Heart left ventricle (tissue), 16 donors: Measurements from ENCODE around the gene DNAAF9. TPM values are rescaled to one million over a fixed set of nuclear protein-coding genes. Genes with fewer than 3 reads are reported as not detected.

Source experiments
- ATAC-seq, 4 donors: fragments of 200-7000 bp; cut with Tn5 transposase; one replicate each; pipeline ENCODE4 v1.9.1; 2020 to 2022; ENCODE audit warnings: moderate library complexity in 4 of 4, mild to moderate bottlenecking in 3 of 4, moderate number of reproducible peaks in 1 of 4
- DNase-seq, 5 donors: peaks; one replicate each; pipeline ENCODE4 v3.0.0-alpha.2; 2020
- H3K27ac ChIP-seq, 12 donors: fragments of 200-600 bp; sonication (generic) in 4 of 12; one replicate each; pipeline versions ENCODE4 v1.5.0 to v1.8.0; 2016 to 2022; ENCODE audit warnings: mild to moderate bottlenecking in 2 of 12
- H3K27me3 ChIP-seq, 9 donors: fragments of 200-600 bp; sonication (generic) in 2 of 9; one replicate each; pipeline versions ENCODE4 v1.5.1 to v1.8.0; 2016 to 2022; ENCODE audit warnings: mild to moderate bottlenecking in 3 of 9
- H3K36me3 ChIP-seq, 9 donors: fragments of 200-600 bp; sonication (generic) in 2 of 9; one replicate each; pipeline versions ENCODE4 v1.5.0 to v1.8.0; 2018 to 2022; ENCODE audit warnings: mild to moderate bottlenecking in 2 of 9
- H3K4me1 ChIP-seq, 12 donors: fragments of 200-600 bp; sonication (generic) in 4 of 12; one replicate each; pipeline versions ENCODE4 v1.5.0 to v1.8.0; 2016 to 2022; ENCODE audit warnings: mild to moderate bottlenecking in 3 of 12
- H3K4me3 ChIP-seq, 12 donors: fragments of 200-600 bp; sonication (generic) in 4 of 12; one replicate each; pipeline versions ENCODE4 v1.5.0 to v1.8.0; 2017 to 2022; ENCODE audit warnings: mild to moderate bottlenecking in 9 of 12, moderate library complexity in 4 of 12
- H3K9me3 ChIP-seq, 12 donors: fragments of 200-600 bp; sonication (generic) in 4 of 12; one replicate each; pipeline versions ENCODE4 v1.5.0 to v1.8.0; 2016 to 2022; ENCODE audit warnings: mild to moderate bottlenecking in 1 of 12
- CTCF ChIP-seq, 12 donors: fragments of 200-600 bp; sonication (generic) in 4 of 12; IDR thresholded peaks; one replicate each; pipeline versions ENCODE4 v1.5.0 to v1.8.0; 2018 to 2022; ENCODE audit warnings: antibody characterized with exemption in 12 of 12, mild to moderate bottlenecking in 5 of 12
- POLR2A ChIP-seq, 2 donors: fragments of 450-650 bp; IDR thresholded peaks; one replicate each; pipeline ENCODE4 v1.6.1; 2017; ENCODE audit warnings: antibody characterized with exemption in 2 of 2, mild to moderate bottlenecking in 2 of 2, moderate library complexity in 2 of 2
- WGBS, 4 donors: extraction: QIAGEN DNeasy Blood & Tissue Kit in 2 of 4; methylation state at CpG; one replicate each; pipeline versions ENCODE4 v1.1.5 to v1.1.7; 2013 to 2018; 5-methylcytosine and 5-hydroxymethylcytosine counted together
- intact Hi-C, 10 donors: fragments of 100-400 bp; cut with DNase I; formaldehyde crosslinking; loops; one replicate each; pipeline versions ENCODE4 v1.11.1 to v1.14.2; 2022
- polyA plus RNA-seq, 2 donors: library from polyadenylated mRNA; stranded (reverse); fragments of 200-250 nt; gene quantifications; one replicate each; pipeline ENCODE4 v1.2.3, GENCODE V29; 2013
- total RNA-seq, 9 donors: library from RNA; depleted of rRNA in 2 of 9; stranded (reverse); fragments of >200 nt in 2 of 9; fragmentation: NEBNext Ultra II Directional in 3 of 9; extraction: Animal tissue kit (Norgen Biotek cat#: 25700) in 3 of 9; gene quantifications; one replicate each; pipeline versions ENCODE4 v1.1.0 to v1.2.4, GENCODE V29; 2016 to 2023
- donor health status: ischemic (EF 13 %, LVEDD 7.1; RV severe dilation, severe dysfunction).
- donor health status: healthy with polysubstance abuse.
- donor health status: DM: no; HTN: yes; CAD: no.
- donor health status: DM: no; HTN: no; CAD: no.
- donor health status: ischemic (EF 25% LVEDD 6.9; RV normal size, moderate dysfunction).
- donor health status: ischemic (EF 25% LVEDD 5.7; RV mildly dilated, moderate dysfunction).
- donor health status: healthy.
- donor health status: DM: yes; HTN: yes; CAD: no.
- donor health status: ischemic (EF 35%, LVEDD 5.7; RV mildly dilated, moderate dysfunction).
- donor health status: nonischemic (EF 11% LVEDD 7.7; RV severe dilation, severe dysfunction).
- donor health status: DM: yes; HTN: yes; CAD: no.
- donor health status: PGD.
- donor health status: ischemic (EF 29% LVEDD 5.4; RV normal size, mild dysfunction).
- donor health status: nonischemic (EF 23%, LVEDD 6.1; RV moderate dilation, normal function).

DNAAF9 gene
- total and polyA plus RNA-seq, 11 donors, result 9.6 to 33.9 (median 21.8) TPM

DNA sequence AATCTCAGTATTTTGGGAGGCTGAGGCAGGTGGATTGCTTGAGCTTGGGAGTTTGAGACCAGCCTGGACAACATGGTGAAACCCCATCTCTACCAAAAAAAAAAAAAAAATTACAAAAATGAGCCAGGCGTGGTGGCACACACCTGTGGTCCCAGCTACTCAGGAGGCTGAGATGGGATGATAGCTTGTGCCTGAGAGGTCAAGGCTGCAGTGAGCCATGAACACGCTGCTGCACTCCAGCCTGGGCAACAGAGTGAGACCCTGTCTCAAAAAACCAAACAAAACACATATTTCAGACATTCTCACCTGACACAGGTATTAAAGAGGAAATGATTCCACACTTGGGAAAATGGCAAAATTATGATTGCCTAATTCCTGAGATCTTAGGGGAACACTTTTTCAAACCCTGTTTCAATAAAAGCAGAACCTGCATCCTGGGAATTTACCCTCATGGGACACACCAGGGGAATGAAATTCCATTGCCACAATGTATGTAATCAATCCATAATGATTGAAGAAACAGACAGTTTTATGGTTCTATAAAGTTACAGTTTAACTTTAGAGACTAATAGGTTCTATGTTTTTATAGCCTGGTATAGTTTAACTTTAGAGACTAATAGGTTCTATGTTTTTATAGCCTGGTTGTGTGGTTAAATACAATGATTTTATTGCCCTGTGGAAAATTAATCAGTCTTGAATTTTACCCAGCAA lies 29.6 kb upstream of the DNAAF9 start:
- Histone ChIP-seq H3K27me3 (no peaks in the 10 kb centered on the region), H3K36me3 (no peaks in the 10 kb centered on the region), H3K4me3 (no peak overlapping the region), H3K27ac (no peak overlapping the region), H3K4me1 (peaks cover 0 to 14% (median 0%) of the 10 kb centered on the region in 12 donors), H3K9me3 (no peaks in the 10 kb centered on the region)
- intact Hi-C loops, result no loop called here
- DNase-seq, result no peak
- no peak for TF ChIP-seq POLR2A (IDR thresholded peaks at IDR 0.05)
- no peak for TF ChIP-seq CTCF (IDR thresholded peaks at IDR 0.05)
- ATAC-seq, result no peak
- 63 to 92% (median 91%) methylated on average over 2 of the region's 2 CpGs for WGBS, 4 donors

DNA sequence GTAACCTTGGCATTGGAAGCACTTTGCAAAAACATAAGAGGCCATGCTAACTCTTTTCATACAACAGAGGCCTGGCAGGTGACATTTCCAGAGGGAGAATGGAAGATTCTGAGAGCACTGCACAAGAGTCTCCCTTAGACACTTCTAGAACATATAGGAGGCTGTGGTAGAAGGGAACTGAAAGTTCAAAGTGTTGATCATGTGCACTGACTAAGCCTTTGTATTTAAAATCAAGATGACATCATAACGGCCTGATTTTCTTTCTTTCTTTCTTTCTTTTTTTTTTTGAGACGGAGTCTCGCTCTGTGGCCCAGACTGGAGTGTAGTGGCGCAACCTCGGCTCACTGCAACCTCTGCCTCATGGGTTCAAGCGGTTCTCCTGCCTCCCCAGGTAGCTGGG lies 26.8 kb upstream of the DNAAF9 start:
- Histone ChIP-seq H3K9me3 (no peaks in the 10 kb centered on the region), H3K36me3 (no peaks in the 10 kb centered on the region), H3K27me3 (no peaks in the 10 kb centered on the region), H3K27ac (peak overlapping the region in 1 of 12 donors; percentile 62), H3K4me1 (peaks cover 0 to 29% (median 0%) of the 10 kb centered on the region in 12 donors), H3K4me3 (no peak overlapping the region)
- WGBS, 4 donors, result 84 to 89% (median 86%) methylated on average over 6 of the region's 6 CpGs
- intact Hi-C loops, result loop anchor here in 1 of 10 donors (1.0 kb wide), 1 partner anchor 8 kb away; no protein-coding TSS in a partner anchor
- ATAC-seq, result no peak
- no peak for TF ChIP-seq CTCF (IDR thresholded peaks at IDR 0.05)
- TF ChIP-seq POLR2A (IDR thresholded peaks at IDR 0.05), result no peak
- DNase-seq, result no peak

DNA sequence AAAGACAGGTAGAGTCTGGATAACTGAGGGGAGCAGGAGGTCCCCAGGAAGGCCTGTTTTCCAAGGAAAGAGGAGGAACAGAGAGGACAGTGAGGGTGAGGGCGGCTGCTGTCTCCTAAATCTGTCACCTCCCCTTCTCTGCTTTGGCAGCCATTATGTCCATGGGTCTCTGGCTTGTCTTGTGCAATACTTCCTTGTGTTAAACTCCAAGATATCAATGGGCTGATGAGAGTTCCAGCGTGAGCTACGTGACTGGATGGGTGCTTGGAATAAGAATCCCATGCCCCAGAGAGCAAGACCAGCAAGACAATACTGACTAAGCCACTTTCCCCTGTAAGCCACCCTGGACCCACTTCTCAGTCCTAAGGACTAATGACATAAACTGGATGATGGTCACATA lies 26.3 kb upstream of the DNAAF9 start:
- H3K27me3 ChIP-seq, result no peaks in the 10 kb centered on the region
- intact Hi-C loops, result loop anchor here in 1 of 10 donors (1.0 kb wide), 1 partner anchor 9 kb away; no protein-coding TSS in a partner anchor
- no peak for DNase-seq
- H3K9me3 ChIP-seq, result no peaks in the 10 kb centered on the region
- H3K27ac ChIP-seq, result peak overlapping the region in 1 of 12 donors; percentile 62
- peaks cover 0 to 29% (median 0%) of the 10 kb centered on the region in 12 donors for H3K4me1 ChIP-seq
- ATAC-seq, result no peak
- H3K36me3 ChIP-seq, result no peaks in the 10 kb centered on the region
- no peak for TF ChIP-seq POLR2A (IDR thresholded peaks at IDR 0.05)
- no peak for TF ChIP-seq CTCF (IDR thresholded peaks at IDR 0.05)
- no peak overlapping the region for H3K4me3 ChIP-seq
- WGBS, 4 donors, result 69 to 89% (median 84%) methylated on average over 3 of the region's 3 CpGs

- Histone ChIP-seq H3K36me3 (no peaks in the 10 kb centered on the region), H3K27ac (no peak overlapping the region), H3K27me3 (no peaks in the 10 kb centered on the region), H3K4me1 (peaks cover 0 to 29% (median 0%) of the 10 kb centered on the region in 12 donors), H3K4me3 (no peak overlapping the region), H3K9me3 (no peaks in the 10 kb centered on the region)
- 73 to 88% (median 87%) methylated on average over 3 of the region's 3 CpGs for WGBS, 4 donors
- TF ChIP-seq POLR2A (IDR thresholded peaks at IDR 0.05) (no peak), CTCF (IDR thresholded peaks at IDR 0.05) (no peak)
- DNase-seq, result no peak
- ATAC-seq, result no peak
- intact Hi-C loops, result no loop called here
Measured at GRCh38 chr20:3432844-3433243, 25.4 kb upstream of the DNAAF9 start.
